ENCODE measurements around the gene CCDC47.

The CCDC47 gene

DNA sequence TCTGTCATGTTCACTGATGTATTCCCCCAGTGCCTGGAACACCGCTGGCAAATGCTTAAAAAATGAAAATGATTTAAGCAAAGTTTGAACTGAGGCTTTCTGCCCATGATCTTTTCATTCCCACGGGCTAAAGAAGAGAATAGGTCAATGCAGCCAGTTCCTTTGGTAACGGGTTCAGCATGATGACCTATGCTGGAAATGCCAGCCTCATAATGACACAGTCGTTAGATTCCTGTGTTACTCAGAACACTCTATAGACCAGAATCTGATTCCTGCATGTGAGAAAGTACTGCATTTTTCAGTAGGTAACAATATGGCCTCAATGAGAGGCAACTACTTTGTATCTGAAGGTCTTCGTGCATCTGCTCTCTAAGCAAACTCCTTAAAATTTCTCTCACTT lies 54.4 kb downstream of the CCDC47 start:
- no peak for DNase-seq

DNA sequence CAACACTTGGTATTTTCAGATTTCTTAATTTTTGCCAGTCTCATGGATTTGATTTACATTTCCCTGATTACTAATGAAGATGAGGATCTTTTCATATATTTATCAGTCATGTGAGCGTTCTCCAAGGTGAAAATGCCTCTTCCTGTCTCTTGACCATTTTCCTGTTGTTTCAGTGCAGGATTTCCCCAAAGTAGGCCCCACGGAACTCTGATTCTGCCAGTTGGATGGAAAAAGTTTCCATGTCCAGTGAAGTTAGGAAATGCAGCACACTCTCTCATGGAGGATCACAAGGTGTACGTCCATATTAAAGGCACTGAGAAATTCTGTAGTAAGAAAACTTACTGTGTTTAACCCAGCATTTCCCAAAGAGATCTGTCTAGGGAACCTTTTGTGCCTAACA lies 57.0 kb downstream of the CCDC47 start:
- no peak for DNase-seq

DNA sequence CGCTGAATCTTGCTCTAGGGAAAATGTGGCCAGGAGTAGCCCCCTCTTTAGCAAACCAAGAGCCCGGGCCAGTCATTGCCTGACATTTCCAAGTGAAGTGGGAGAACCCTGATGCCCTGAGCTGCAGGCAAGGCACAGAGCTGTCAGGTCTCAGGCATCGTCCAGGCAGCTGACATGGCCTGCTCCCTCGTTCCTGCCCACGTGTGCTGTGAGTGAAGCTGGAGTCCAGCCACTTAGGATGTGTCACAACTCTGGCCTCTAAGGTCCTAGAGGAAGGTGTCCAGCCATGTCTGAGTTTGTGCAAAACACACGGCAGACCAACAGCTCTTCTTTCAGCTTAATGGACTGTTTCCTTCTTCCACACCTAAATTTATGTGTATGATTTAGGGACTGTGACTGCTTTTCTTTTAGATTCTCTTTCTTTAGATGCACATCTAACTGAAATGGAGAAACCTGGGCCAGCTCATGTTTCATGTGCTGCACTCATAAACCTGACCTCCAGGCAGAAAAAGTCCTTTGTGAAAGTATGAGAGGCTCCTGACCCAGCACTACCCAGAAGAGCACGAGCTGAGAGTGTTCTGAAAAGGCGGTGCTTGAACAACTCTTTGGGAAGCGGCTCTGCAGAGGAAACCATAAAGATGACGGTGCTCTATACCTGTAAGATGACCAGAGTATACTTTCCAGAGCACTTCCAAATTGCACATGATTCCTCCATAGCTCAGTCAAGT lies 58.7 kb downstream of the CCDC47 start:
- DNase-seq = no peak

- no peak for DNase-seq
Measured at GRCh38 chr17:63709110-63709509, 64.3 kb downstream of the CCDC47 start.

GRCh38 chr17:63707151-63707550 lies 66.2 kb downstream of the CCDC47 start:
- no peak for DNase-seq

- no peak for DNase-seq
Measured at GRCh38 chr17:63706336-63707082, 66.9 kb downstream of the CCDC47 start.

DNA sequence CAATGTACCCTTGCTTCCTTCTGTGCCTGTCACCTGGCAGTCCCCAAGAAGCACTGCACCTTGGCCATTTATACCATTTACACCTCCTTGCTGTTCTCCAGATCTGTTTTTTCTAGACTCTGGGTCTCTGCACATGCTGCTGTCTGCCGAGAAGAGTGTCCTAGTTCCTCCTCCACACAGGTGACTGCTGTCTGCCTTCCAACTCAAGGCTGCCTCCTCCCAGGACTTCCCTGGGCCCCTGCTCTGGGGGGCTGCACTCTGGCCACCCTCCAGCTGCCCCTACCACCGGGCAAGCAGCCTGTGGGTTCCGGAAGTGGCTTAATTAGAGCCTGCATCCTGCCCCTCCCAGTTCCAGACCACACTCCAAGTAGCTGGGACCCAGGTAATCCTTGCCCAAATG lies 67.7 kb downstream of the CCDC47 start:
- no peak for DNase-seq

DNA sequence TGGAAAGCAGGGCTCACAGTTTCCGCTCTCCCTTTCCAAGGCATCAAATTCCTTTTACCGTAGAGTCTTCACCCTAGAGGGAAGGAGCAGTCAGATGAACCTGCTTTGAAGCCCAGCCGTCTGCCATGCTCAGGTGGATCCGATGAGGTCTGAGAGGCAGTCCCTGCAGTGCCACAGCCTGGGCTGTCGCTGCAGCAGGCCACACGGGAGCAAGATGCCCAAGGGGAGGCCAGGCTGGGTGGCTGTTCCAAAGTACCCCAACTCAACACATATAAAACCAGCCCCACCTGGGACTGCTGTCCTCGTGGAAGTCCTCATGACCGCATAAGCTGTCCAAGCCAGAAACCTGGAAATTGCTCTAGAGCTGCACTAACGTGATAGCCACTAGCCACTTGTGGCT lies 68.6 kb downstream of the CCDC47 start:
- DNase-seq = no peak

GRCh38 chr17:63704259-63704576 lies 69.2 kb downstream of the CCDC47 start:
- no peak for DNase-seq

GRCh38 chr17:63703556-63704258 lies 69.7 kb downstream of the CCDC47 start:
- no peak for DNase-seq

DNA sequence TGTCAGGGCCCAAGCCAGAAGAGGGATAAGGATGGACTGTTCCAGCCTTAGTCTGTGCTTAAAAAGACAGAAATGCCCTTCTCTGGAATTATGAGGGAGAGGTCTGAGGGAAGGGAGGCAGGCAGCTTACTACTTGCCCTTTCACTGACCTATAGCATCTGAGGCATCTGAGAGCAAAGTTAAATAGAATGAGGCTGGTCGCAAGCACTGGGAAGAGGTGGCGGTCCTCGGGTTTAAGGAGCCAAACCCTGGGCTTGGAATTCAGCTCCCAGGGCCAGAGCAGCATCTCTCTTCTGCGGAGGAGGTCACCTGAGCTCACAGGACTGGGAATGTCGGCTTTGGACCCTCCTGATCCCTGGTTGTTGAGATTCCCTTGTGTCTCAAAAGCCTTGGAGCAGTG lies 70.4 kb downstream of the CCDC47 start:
- no peak for DNase-seq

DNA sequence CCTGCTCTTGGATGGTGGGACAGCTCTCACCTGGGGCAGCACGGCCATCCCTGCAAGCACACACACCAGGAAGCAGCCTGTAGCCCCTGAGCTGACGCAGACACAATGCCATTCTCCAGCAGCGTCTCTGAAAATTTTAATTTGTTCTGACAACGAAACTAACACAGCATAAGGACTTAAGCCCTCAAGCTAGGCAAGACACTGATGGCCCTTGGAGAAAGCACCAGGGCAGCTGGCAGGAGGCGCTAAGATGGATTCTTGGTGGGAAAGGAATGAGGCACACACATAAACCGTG lies 70.7 kb downstream of the CCDC47 start:
- DNase-seq = no peak

- DNase-seq = peak; percentile 74 to 81
Measured at GRCh38 chr17:63701868-63702720, 71.3 kb downstream of the CCDC47 start.

- DNase-seq = no peak
Measured at GRCh38 chr17:63701456-63701820, 72.0 kb downstream of the CCDC47 start.

DNA sequence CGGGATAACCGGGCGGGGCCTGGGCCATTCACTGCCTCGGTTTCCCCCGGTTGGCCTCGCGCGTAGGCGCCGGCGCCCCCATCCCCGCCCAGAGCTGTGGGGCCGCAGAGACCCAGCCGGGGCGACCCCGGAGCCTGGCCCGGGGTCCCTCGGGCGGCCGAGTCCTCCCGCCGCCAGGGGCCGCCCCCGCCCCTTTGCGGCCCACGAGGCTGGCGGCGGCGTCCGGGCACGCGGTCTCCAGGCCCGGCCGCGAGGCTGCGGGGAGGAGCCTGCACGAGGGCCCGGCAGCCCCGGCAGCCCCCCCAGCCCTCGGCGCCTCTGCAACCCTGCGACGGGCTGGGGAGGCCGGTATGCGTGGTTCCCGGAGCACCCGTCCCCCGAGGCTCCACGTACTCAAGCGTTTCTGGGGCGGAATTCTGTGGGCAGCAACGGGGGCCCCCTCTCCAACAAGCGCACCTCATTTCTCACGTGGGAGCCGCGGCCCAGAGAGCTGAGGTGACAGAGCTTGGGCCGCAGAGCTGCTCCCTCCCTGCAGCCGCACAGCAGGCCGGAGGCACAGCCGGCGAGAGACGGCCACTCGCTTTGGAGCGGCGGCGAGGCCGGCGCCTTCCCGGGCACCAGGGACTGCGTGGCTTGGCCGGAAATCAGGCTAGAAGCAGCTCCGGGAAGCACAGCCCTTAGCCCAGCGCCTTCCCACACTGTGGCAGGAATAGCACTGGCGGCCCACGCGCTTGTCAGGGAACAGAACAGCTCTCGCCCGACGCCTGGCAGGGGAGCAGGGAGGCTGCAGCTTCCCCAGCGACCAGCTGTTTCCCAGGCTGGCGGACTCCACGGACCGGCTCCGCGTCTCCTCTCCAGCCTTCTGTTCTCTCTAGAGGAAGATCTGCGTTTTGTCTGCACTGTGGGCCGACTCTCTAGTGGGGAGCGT lies 72.6 kb downstream of the CCDC47 start:
- peak; percentile 48 to 58 for DNase-seq

DNA sequence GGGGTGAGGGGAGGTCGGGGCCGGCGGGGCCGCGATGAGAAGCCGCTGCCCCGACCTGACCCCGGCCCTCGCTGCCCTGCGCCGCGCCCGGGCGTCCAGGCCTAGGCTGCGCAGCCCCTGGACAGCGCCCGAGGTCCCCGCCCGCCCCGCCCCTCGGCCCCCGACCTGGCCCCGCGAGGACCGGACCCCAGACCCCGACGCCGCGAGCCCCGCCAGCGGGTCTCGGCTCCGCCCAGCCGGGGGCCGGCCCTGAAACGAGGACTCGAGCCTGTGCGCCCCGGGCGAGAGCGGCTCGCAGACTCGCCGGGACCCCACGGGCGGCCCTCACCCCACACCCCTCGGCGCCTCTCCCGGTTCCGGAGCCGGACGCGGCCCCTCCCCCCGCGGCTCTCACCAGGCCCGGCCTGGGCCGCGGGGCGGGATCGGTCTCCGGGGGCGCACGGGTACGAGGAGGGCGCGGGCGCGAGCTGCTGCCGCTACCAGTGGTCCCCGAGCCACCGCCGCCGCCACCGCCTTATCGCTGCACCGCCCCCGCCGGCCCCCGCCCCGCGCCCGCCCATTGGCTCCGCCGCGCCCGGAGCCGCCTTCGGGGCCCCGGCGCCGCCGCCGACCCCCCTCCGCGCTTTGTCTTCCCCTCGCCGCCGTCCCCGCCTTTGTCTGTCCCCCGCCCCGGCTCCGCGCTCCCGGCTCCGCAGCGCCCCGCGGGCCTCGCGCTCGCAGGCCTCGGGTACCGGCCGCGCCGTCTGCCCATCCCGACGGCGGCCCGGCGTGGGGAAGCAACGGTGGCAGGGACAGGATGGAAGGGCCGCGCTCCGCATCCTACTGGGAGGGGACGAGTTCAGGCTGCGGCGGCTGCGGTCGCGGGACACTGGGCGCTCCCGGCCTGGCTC lies 73.5 kb downstream of the CCDC47 start, which contains the start of gene LIMD2:
LIMD2 (minus strand) TSS at position 488 of the 890 bp plus-strand sequence. CDS start 827 bp downstream, outside the sequence.
- DNase-seq = peak; percentile 77 to 79

DNA sequence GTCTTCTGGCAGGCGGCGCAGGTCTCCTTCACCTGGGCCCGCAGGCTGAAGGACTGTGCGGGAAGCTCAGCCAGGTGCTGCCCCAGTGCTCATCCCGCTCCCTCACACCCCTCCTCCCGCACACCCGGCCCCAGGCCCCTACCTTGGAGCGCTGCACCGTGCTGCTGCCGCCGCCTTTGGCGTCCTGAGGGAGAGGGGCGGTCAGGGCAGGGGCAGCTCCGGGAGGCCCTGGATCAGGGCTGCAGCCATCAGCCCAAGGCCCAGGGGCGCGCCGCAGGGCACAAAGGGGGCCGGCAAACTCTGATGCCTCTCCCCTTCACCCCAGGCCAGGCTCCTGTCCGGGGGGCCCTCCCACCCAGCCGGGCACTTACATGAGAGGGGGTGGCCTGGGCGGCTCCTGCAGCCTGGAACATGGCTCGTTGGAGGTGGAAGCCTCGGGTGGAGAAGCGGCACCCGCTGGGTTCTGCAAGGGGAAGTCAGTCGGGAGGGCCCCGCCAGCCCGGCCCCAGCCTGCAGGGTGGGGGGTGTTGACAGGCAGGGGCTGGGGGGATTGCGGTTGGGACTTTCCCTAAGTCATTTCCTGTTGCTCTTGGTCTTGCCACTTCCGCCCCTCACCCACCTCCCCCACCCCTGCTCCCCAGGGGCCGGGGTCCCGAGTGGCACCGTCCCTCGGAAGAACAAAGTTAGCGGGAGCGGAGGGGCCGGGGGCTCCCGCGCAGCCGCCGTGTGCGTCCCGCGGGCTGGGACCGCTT lies 74.3 kb downstream of the CCDC47 start:
- DNase-seq = peak; percentile 73 to 75

DNA sequence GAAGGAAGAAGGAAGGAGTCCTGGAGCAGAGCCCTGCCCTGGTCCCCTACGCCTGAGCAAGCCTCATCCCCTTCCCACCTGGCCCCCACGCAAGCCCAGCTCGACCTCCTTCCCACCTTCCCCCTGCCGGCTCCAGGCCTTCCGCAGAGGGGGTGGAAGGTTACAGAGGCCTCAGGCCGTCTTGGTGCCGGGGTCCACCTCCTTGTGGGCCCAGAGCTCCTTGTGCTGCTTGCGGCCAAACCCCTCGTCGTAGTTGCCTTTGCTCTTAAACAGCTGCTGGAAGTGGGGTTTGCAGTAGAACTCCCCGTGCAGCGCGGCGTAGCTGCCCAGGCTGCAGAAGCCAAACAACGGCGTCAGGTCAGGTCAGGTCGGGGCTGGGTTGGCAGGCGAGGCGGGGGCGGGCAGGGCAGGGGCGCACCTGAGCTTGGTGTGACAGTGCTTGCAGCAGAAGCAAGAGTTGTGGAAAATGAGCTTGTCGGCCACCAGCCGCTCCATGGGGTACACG lies 75.0 kb downstream of the CCDC47 start:
- peak; percentile 40 to 48 for DNase-seq

DNA sequence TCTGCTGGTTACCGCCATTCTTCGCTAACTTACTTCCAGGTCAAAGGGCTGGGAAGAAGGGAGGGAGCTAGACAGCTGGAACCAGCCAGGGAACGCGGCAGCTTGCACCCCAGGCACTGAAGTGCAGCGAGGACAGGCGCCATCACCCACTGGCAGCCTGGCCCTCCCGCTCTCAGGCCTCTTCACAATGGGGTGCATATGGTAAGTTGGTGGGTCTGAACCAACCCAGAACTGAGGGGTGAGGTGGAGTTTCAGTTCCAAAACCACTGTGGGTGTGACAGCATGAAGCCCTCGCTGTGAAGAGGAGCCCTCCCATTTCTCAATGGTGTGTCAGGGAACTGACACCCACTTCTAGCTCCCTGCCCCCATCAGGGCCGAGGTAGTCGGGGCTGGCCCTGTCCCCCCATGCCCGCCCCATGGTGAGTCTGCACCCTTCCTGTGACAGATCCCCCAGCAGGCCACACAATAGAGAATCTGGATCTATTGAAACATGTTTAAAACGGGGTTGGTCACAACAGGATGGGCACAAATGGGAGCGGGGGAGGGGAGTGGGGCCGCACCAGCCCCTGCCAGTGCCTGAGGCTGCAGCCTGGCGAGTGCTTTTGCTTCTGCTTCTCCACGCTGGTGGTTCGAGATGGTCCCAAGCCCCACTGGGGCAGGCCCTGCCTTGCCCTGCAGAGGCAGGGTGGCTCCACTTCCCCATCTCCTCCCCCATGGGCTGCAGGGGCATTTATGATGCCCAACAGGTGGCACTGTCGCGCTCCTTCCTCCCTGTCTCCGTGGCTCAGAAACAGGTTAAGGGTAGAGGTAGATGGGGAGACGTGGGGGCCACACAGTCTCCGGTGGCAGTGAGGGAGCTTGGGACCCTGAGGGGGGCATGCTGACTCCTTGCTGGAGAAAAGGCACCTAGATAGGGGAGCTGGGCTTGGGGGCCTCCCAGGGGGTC lies 75.8 kb downstream of the CCDC47 start:
- peak; percentile 76 to 84 for DNase-seq
